Activated CD4-positive, alpha-beta memory T cell treated with anti-CD3 and anti-CD28 coated beads for 36 hours (primary cell): ENCODE results near the gene WFDC12. TPM values are rescaled to one million over a fixed set of nuclear protein-coding genes. Genes with fewer than 3 reads are reported as not detected.

Source experiments
- CTCF ChIA-PET: fragments of 350-600 bp; sonication (Branson Sonifier 250); formaldehyde crosslinking; loops from one replicate; lab custom pipeline; 2021; ENCODE audit warnings: antibody characterized with exemption, inconsistent platforms; lab: Charles Lee
- POLR2A ChIA-PET: fragments of 350-600 bp; sonication (Branson Sonifier 250); formaldehyde crosslinking; loops from one replicate; lab custom pipeline; 2021; ENCODE audit warnings: antibody characterized with exemption; lab: Charles Lee
- DNase-seq: peaks from one replicate; pipeline ENCODE4 v3.0.0-alpha.2; 2020
- H3K27ac Mint-ChIP-seq: one replicate; pipeline ENCODE4 v1.8.0; 2021; ENCODE audit warnings: mixed read lengths
- H3K27me3 Mint-ChIP-seq: one replicate; pipeline ENCODE4 v1.8.0; 2021; ENCODE audit warnings: mixed read lengths
- H3K36me3 Mint-ChIP-seq: one replicate; pipeline ENCODE4 v1.8.0; 2021; ENCODE audit warnings: mixed read lengths
- H3K4me1 Mint-ChIP-seq: one replicate; pipeline ENCODE4 v1.8.0; 2021; ENCODE audit warnings: low read depth, mixed read lengths
- H3K4me3 Mint-ChIP-seq: one replicate; pipeline ENCODE4 v1.8.0; 2021; ENCODE audit warnings: mild to moderate bottlenecking, mixed read lengths
- H3K9me3 Mint-ChIP-seq: one replicate; pipeline ENCODE4 v1.8.0; 2021; ENCODE audit warnings: mixed read lengths
- intact Hi-C: fragments of 100-400 bp; cut with micrococcal nuclease; formaldehyde crosslinking; loops from one replicate; pipeline ENCODE4 v1.15.1; 2023
- total RNA-seq, 2 experiments: library from RNA; stranded (reverse); gene quantifications; one replicate each; pipeline ENCODE4 v1.2.3, GENCODE V29; 2021

Gene WFDC12
- total RNA-seq, 2 experiments from 2014 or later: not detected

GRCh38 chr20:45100563-45101245 lies 23.6 kb downstream of the WFDC12 start, which contains the start of gene KCNS1:
TSS of gene KCNS1 (minus strand) at chr20:45101127. CDS start at chr20:45099236, 1,891 bp downstream.
- POLR2A ChIA-PET: no interaction called here
- no peaks in the 10 kb centered on the region for H3K9me3 Mint-ChIP-seq
- H3K27ac Mint-ChIP-seq: no peak within 1 kb of the TSS
- intact Hi-C loops: no loop called here
- H3K4me3 Mint-ChIP-seq: no peak within 1 kb of the TSS
- DNase-seq: no peak
- peaks cover 12% of the 10 kb centered on the region for H3K4me1 Mint-ChIP-seq
- H3K36me3 Mint-ChIP-seq: no peaks in the 10 kb centered on the region
- peaks cover 36% of the 10 kb centered on the region for H3K27me3 Mint-ChIP-seq
- CTCF ChIA-PET: interaction anchor here (1.0 to 8.6 kb wide), 5 partner anchors 11 to 192 kb away, joined by 5 to 106 read pairs (median 25); no protein-coding TSS in a partner anchor

- CTCF ChIA-PET: interaction anchor here (0.7 to 8.6 kb wide), 15 partner anchors 8 to 1464 kb away, joined by 3 to 185 read pairs (median 4); partner anchors contain the start of genes TOMM34 and WFDC5
- H3K4me3 Mint-ChIP-seq: peak overlapping the region; percentile 7
- intact Hi-C loops: loop anchor here (5.0 kb wide), 3 partner anchors 131 to 351 kb away; partner anchors contain the start of genes KCNK15 and STK4
These were observed 26.0 kb downstream of the WFDC12 start for GRCh38 chr20:45098103-45098773.

GRCh38 chr20:45097485-45098102 lies 26.7 kb downstream of the WFDC12 start:
- H3K4me1 Mint-ChIP-seq: peaks cover 15% of the 10 kb centered on the region
- H3K9me3 Mint-ChIP-seq: no peaks in the 10 kb centered on the region
- H3K36me3 Mint-ChIP-seq: no peaks in the 10 kb centered on the region
- H3K4me3 Mint-ChIP-seq: peak overlapping the region; percentile 54
- H3K27me3 Mint-ChIP-seq: peaks cover 36% of the 10 kb centered on the region
- CTCF ChIA-PET: interaction anchor here (1.0 to 8.6 kb wide), 19 partner anchors 8 to 1464 kb away, joined by 3 to 185 read pairs (median 12); partner anchors contain the start of genes TOMM34 and WFDC5
- peak; percentile 75 for DNase-seq
- POLR2A ChIA-PET: interaction anchor here (1.3 kb wide), 1 partner anchor 62 kb away, joined by 3 read pairs; no protein-coding TSS in a partner anchor
- intact Hi-C loops: loop anchor here (2.0 to 5.0 kb wide), 5 partner anchors 15 to 350 kb away; partner anchors contain the start of genes KCNK15 and STK4
- H3K27ac Mint-ChIP-seq: no peak overlapping the region

More at GRCh38 chr20:45098103-45098773, 26.0 kb downstream of the WFDC12 start:
- Mint-ChIP-seq H3K36me3 (no peaks in the 10 kb centered on the region), H3K4me1 (peaks cover 15% of the 10 kb centered on the region), H3K27me3 (peaks cover 36% of the 10 kb centered on the region), H3K9me3 (no peaks in the 10 kb centered on the region), H3K27ac (no peak overlapping the region)
- DNase-seq: peak; percentile 61
- POLR2A ChIA-PET: no interaction called here

DNA sequence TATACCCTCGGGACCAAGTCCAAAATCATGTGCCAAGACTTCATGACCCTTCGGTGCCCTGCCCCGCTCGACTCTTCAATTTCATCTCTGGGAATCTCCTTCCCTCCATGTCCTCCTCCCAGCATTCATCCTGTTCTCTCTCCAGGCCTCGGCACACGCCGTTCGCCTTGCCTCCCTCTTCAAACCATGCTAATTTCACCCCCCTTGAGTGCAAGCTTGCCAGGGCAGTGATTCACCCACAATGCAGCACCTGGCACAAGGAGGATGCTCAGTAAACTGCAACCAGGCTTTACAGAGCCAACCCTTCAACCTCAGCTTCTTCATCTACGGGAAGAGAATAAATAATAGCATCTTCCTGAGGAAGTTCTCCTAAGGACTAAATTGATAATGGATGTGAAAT lies 27.5 kb downstream of the WFDC12 start:
- peaks cover 36% of the 10 kb centered on the region for H3K27me3 Mint-ChIP-seq
- no peak overlapping the region for H3K27ac Mint-ChIP-seq
- POLR2A ChIA-PET: interaction anchor here (1.3 to 2.1 kb wide), 3 partner anchors 14 to 61 kb away, joined by 3 to 10 read pairs (median 3); no protein-coding TSS in a partner anchor

GRCh38 chr20:45095805-45096238 lies 28.4 kb downstream of the WFDC12 start:
- DNase-seq: peak; percentile 69
- peaks cover 13% of the 10 kb centered on the region for H3K4me1 Mint-ChIP-seq
- H3K36me3 Mint-ChIP-seq: no peaks in the 10 kb centered on the region
- POLR2A ChIA-PET: interaction anchor here (1.5 to 2.1 kb wide), 2 partner anchors 13 to 52 kb away, joined by 3 to 10 read pairs; no protein-coding TSS in a partner anchor
- CTCF ChIA-PET: interaction anchor here (0.6 to 8.6 kb wide), 47 partner anchors 8 to 1348 kb away, joined by 3 to 185 read pairs (median 5); partner anchors contain the start of genes TOMM34 and WFDC5
- H3K27ac Mint-ChIP-seq: no peak overlapping the region
- H3K9me3 Mint-ChIP-seq: no peaks in the 10 kb centered on the region
- intact Hi-C loops: loop anchor here (1.0 to 5.0 kb wide), 7 partner anchors 17 to 349 kb away; partner anchors contain the start of genes KCNK15 and STK4
- H3K4me3 Mint-ChIP-seq: no peak overlapping the region
- H3K27me3 Mint-ChIP-seq: peaks cover 30% of the 10 kb centered on the region

More for the DNA sequence above, 27.5 kb downstream of the WFDC12 start:
- Mint-ChIP-seq H3K36me3 (no peaks in the 10 kb centered on the region), H3K9me3 (no peaks in the 10 kb centered on the region), H3K4me3 (no peak overlapping the region), H3K4me1 (peaks cover 15% of the 10 kb centered on the region)
- DNase-seq: no peak
- CTCF ChIA-PET: interaction anchor here (0.9 to 8.6 kb wide), 30 partner anchors 9 to 412 kb away, joined by 3 to 185 read pairs (median 9); partner anchors contain the start of genes TOMM34 and WFDC5
- intact Hi-C loops: loop anchor here (1.0 to 5.0 kb wide), 7 partner anchors 16 to 349 kb away; partner anchors contain the start of genes KCNK15 and STK4

DNA sequence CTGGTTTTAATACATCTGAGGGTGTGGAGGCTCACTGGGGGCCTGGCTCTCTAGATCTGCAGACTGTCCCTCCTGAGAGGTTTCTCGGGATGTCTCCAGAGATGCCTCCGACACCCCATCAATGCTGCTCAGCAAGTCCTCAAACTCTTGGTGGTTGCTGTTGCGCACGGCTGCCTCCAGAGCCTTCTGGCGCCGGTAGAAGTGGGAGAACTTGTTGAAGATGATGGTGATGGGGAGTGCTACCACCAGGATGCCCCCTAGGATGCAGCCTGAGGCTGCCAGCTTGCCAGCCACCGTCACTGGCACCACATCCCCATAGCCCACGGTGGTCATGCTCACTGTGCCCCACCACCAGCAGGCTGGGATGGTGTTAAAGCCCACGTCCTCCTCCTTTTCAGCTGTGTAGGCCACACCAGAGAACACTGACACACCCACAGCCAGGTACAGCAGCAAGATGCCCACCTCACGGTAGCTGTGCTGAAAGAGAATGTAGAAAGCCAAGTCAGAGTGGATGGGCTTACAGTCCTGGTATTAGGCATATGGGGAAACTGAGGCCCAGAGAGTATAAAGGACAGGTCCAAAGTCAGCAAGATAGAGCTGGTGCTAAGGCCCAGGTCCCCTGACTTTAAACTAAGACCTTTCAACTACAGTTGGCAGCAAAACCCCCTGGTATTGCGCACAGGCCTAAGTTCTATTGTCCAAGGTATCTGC lies 29.2 kb downstream of the WFDC12 start:
- H3K9me3 Mint-ChIP-seq: no peaks in the 10 kb centered on the region
- H3K36me3 Mint-ChIP-seq: no peaks in the 10 kb centered on the region
- peaks cover 13% of the 10 kb centered on the region for H3K4me1 Mint-ChIP-seq
- DNase-seq: no peak
- H3K27ac Mint-ChIP-seq: no peak overlapping the region
- peaks cover 25% of the 10 kb centered on the region for H3K27me3 Mint-ChIP-seq
- CTCF ChIA-PET: interaction anchor here (0.6 to 8.6 kb wide), 41 partner anchors 9 to 410 kb away, joined by 3 to 185 read pairs (median 6); partner anchors contain the start of genes TOMM34 and WFDC5
- POLR2A ChIA-PET: interaction anchor here (1.5 to 2.1 kb wide), 2 partner anchors 12 to 51 kb away, joined by 3 to 10 read pairs; no protein-coding TSS in a partner anchor
- intact Hi-C loops: loop anchor here (5.0 kb wide), 3 partner anchors 128 to 348 kb away; partner anchors contain the start of genes KCNK15 and STK4
- no peak overlapping the region for H3K4me3 Mint-ChIP-seq

- intact Hi-C loops: no loop called here
- peaks cover 13% of the 10 kb centered on the region for H3K4me1 Mint-ChIP-seq
- peaks cover 16% of the 10 kb centered on the region for H3K27me3 Mint-ChIP-seq
- POLR2A ChIA-PET: no interaction called here
- H3K9me3 Mint-ChIP-seq: no peaks in the 10 kb centered on the region
- no peaks in the 10 kb centered on the region for H3K36me3 Mint-ChIP-seq
- no peak for DNase-seq
- H3K27ac Mint-ChIP-seq: no peak overlapping the region
- H3K4me3 Mint-ChIP-seq: no peak overlapping the region
- CTCF ChIA-PET: interaction anchor here (1.2 to 8.6 kb wide), 13 partner anchors 12 to 198 kb away, joined by 3 to 185 read pairs (median 24); partner anchors contain the start of gene WFDC5
These were observed 30.1 kb downstream of the WFDC12 start for GRCh38 chr20:45094201-45094600.

DNA sequence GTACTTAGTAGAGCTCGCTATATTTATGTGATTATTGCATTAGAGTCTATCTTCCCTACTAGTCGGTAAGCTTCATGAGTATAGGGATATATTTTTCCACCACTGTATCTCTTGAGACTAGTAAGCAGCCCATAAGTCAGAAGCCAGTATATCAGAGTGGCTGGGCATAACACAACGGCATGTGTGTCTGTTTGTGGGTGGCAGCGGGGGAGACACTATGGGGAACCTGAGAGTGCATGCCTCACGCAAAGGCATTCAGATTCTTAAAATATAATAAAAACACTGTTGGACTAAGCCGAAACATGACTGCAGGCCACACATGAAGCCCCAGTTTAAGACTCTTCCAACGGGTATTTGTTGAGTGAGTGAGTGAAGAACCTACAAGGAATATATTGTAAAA lies 31.4 kb downstream of the WFDC12 start:
- no peak for DNase-seq
- ChIA-PET CTCF (interaction anchor here (0.6 to 7.8 kb wide), 6 partner anchors 13 to 80 kb away, joined by 3 to 185 read pairs (median 80); partner anchors contain the start of gene WFDC5), POLR2A (no interaction called here)
- Mint-ChIP-seq H3K4me3 (no peak overlapping the region), H3K27ac (no peak overlapping the region), H3K4me1 (peaks cover 6% of the 10 kb centered on the region), H3K27me3 (peaks cover 9% of the 10 kb centered on the region), H3K36me3 (no peaks in the 10 kb centered on the region), H3K9me3 (no peaks in the 10 kb centered on the region)
- intact Hi-C loops: no loop called here

DNA sequence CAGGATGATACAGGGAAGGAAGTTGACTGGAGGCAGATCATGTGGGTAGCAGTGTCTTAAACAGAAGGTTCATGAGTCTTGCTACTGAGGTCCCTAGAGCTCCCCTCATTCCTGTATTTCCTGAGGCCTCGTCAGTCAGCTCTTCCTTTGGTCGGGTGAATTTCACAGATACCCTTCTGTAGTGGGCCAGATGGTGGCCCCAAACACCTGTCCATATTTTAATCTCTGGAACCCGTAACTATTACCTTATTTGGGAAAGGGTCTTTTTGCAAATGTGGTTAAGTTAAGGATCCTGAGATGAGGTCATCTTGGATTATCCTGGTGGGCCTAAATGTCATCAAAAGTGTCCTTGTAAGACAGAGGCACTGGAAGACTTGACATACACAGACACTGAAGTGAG lies 32.9 kb downstream of the WFDC12 start:
- intact Hi-C loops: no loop called here
- CTCF ChIA-PET: interaction anchor here (7.8 kb wide), 1 partner anchor 21 kb away, joined by 108 read pairs; the partner anchor contains the start of gene WFDC5
- H3K4me1 Mint-ChIP-seq: peaks cover 3% of the 10 kb centered on the region
- POLR2A ChIA-PET: no interaction called here
- no peaks in the 10 kb centered on the region for H3K27me3 Mint-ChIP-seq
- no peak overlapping the region for H3K27ac Mint-ChIP-seq
- peaks cover 7% of the 10 kb centered on the region for H3K36me3 Mint-ChIP-seq
- no peak for DNase-seq
- no peaks in the 10 kb centered on the region for H3K9me3 Mint-ChIP-seq
- H3K4me3 Mint-ChIP-seq: no peak overlapping the region

- H3K9me3 Mint-ChIP-seq: no peaks in the 10 kb centered on the region
- DNase-seq: no peak
- ChIA-PET POLR2A (no interaction called here), CTCF (interaction anchor here (1.3 kb wide), 1 partner anchor 46 kb away, joined by 4 read pairs; no protein-coding TSS in a partner anchor)
- peaks cover 14% of the 10 kb centered on the region for H3K36me3 Mint-ChIP-seq
- H3K27me3 Mint-ChIP-seq: no peaks in the 10 kb centered on the region
- intact Hi-C loops: no loop called here
- peaks cover 3% of the 10 kb centered on the region for H3K4me1 Mint-ChIP-seq
- H3K27ac Mint-ChIP-seq: no peak overlapping the region
- no peak overlapping the region for H3K4me3 Mint-ChIP-seq
These were observed 33.8 kb downstream of the WFDC12 start for GRCh38 chr20:45090481-45090880.
